WTC11 (cell line): ENCODE results near the gene PLPPR3. TPM values are rescaled to one million over a fixed set of nuclear protein-coding genes. Genes with fewer than 3 reads are reported as not detected.

Source experiments
- ATAC-seq: fragments of 200-7000 bp; cut with Tn5 transposase; 2 replicates; pipeline ENCODE4 v1.10.0; 2021; ENCODE audit warnings: mild to moderate bottlenecking, moderate library complexity
- CTCF ChIA-PET: fragments of 300-600 bp; sonication (Branson Sonifier 250); formaldehyde crosslinking; loops from one replicate; lab custom pipeline; 2021; ENCODE audit warnings: antibody characterized with exemption; lab: Charles Lee
- POLR2A ChIA-PET: fragments of 350-600 bp; sonication (Branson Sonifier 250); formaldehyde crosslinking; loops from one replicate; lab custom pipeline; 2021; ENCODE audit warnings: antibody characterized with exemption; lab: Charles Lee
- DNase-seq: peaks from one replicate; pipeline ENCODE4 v3.0.0; 2021; ENCODE audit warnings: low spot score
- H3K27ac Mint-ChIP-seq: 2 replicates; pipeline ENCODE4 v1.8.0; 2021; ENCODE audit warnings: mixed read lengths
- H3K27me3 Mint-ChIP-seq: 2 replicates; pipeline ENCODE4 v1.8.0; 2021; ENCODE audit warnings: low read depth, mild to moderate bottlenecking, moderate library complexity, mixed read lengths
- H3K36me3 Mint-ChIP-seq: 2 replicates; pipeline ENCODE4 v1.8.0; 2021; ENCODE audit warnings: mixed read lengths
- H3K4me1 Mint-ChIP-seq: 2 replicates; pipeline ENCODE4 v1.8.0; 2022; ENCODE audit warnings: mixed read lengths
- H3K4me3 Mint-ChIP-seq: 2 replicates; pipeline ENCODE4 v1.8.0; 2021; ENCODE audit warnings: mild to moderate bottlenecking, moderate library complexity, mixed read lengths
- H3K9me3 Mint-ChIP-seq: 2 replicates; pipeline ENCODE4 v1.8.0; 2021; ENCODE audit warnings: mixed read lengths
- KAT7 ChIP-seq: sonication (generic); formaldehyde crosslinking; IDR thresholded peaks from 2 replicates; pipeline ENCODE4 v1.8.1; 2023; ENCODE audit warnings: missing genetic modification reagents, mild to moderate bottlenecking, borderline replicate concordance
- MXD4 ChIP-seq: fragments of 250-450 bp; sonication (Bioruptor Pico); IDR thresholded peaks from 2 replicates; pipeline ENCODE4 v1.8.0; 2021; ENCODE audit warnings: mild to moderate bottlenecking, moderate library complexity, borderline replicate concordance
- NR3C1 ChIP-seq: sonication (generic); formaldehyde crosslinking; conservative IDR thresholded peaks from 2 replicates; pipeline ENCODE4 v1.8.1; 2023; ENCODE audit warnings: low read depth, mild to moderate bottlenecking, missing genetic modification reagents
- RORB ChIP-seq: fragments of 250-450 bp; sonication (Bioruptor Pico); IDR thresholded peaks from 2 replicates; pipeline ENCODE4 v1.9.0; 2021; ENCODE audit warnings: mild to moderate bottlenecking
- TEAD1 ChIP-seq: sonication (generic); formaldehyde crosslinking; IDR thresholded peaks from 2 replicates; pipeline ENCODE4 v1.8.0; 2022; ENCODE audit warnings: mild to moderate bottlenecking, missing genetic modification reagents
- USF2 ChIP-seq: sonication (generic); formaldehyde crosslinking; IDR thresholded peaks from 2 replicates; pipeline ENCODE4 v1.8.1; 2023; ENCODE audit warnings: mild to moderate bottlenecking, missing genetic modification reagents, moderate library complexity
- ZNF121 ChIP-seq: sonication (generic); formaldehyde crosslinking; IDR thresholded peaks from 2 replicates; pipeline ENCODE4 v1.8.0; 2023; ENCODE audit warnings: missing genetic modification reagents
- ZNF425 ChIP-seq: fragments of 250-450 bp; sonication (Bioruptor Pico); conservative IDR thresholded peaks from 2 replicates; pipeline ENCODE4 v1.9.0; 2021; ENCODE audit warnings: mild to moderate bottlenecking
- total RNA-seq: library from RNA; stranded (reverse); gene quantifications from 3 replicates; pipeline ENCODE4 v1.2.3, GENCODE V29; 2021
- TF ChIP-seq, protein P1 (sequence below): fragments of 200-600 bp; IDR thresholded peaks from 2 replicates; pipeline ENCODE4 v1.8.0; 2022; ENCODE audit warnings: antibody characterized with exemption
- TF ChIP-seq, protein P2 (sequence below): fragments of 250-450 bp; sonication (Bioruptor Pico); IDR thresholded peaks from 2 replicates; pipeline ENCODE4 v1.9.0; 2021; ENCODE audit warnings: mild to moderate bottlenecking, borderline replicate concordance
- TF ChIP-seq, protein P3 (sequence below): sonication (generic); formaldehyde crosslinking; IDR thresholded peaks from 2 replicates; pipeline ENCODE4 v1.8.0; 2022; ENCODE audit warnings: mild to moderate bottlenecking, missing genetic modification reagents

PLPPR3 gene
- total RNA-seq, 1 experiment from 2014 or later: 60.6 TPM

- TF ChIP-seq, protein P1, sequence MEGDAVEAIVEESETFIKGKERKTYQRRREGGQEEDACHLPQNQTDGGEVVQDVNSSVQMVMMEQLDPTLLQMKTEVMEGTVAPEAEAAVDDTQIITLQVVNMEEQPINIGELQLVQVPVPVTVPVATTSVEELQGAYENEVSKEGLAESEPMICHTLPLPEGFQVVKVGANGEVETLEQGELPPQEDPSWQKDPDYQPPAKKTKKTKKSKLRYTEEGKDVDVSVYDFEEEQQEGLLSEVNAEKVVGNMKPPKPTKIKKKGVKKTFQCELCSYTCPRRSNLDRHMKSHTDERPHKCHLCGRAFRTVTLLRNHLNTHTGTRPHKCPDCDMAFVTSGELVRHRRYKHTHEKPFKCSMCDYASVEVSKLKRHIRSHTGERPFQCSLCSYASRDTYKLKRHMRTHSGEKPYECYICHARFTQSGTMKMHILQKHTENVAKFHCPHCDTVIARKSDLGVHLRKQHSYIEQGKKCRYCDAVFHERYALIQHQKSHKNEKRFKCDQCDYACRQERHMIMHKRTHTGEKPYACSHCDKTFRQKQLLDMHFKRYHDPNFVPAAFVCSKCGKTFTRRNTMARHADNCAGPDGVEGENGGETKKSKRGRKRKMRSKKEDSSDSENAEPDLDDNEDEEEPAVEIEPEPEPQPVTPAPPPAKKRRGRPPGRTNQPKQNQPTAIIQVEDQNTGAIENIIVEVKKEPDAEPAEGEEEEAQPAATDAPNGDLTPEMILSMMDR: no peak
- TF ChIP-seq, all 79 proteins: peak for 0
These were observed 26.6 kb downstream of the PLPPR3 start (continued) for GRCh38 chr19:795073-795611.

DNA sequence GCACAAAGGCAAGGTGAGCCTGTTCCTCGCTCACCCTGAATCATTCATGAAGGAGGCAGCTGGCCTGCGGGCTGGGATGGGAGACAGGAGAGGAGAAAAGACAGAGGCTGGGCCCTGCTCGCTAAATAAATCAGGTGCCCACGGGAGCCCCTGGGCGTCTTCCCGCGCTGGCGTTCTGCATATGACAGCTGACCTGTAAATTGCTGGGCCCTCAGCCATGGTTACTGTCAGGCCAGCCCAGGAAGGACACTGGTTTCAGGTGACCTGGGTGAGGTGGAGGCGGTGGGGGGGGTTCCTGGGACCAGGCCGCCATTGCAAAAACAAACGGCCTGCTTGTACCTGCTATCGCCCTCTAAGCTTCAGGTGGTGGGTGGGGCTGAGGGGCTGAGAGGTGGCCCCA is 27.9 kb downstream of the PLPPR3 start:
- no peak for DNase-seq
- H3K27ac Mint-ChIP-seq: peak overlapping the region; percentile 85
- TF ChIP-seq RORB (no peak), TEAD1 (CRISPR knock-in tag) (no peak), KAT7 (no peak), ZNF425 (CRISPR knock-in tag) (no peak)
- TF ChIP-seq, all 79 proteins: peak for 0
- ChIA-PET POLR2A (interaction anchor here (0.5 to 1.8 kb wide), 2 partner anchors 9 to 63 kb away, joined by 3 to 5 read pairs; no protein-coding TSS in a partner anchor), CTCF (interaction anchor here (0.6 kb wide), 1 partner anchor 20 kb away, joined by 4 read pairs; no protein-coding TSS in a partner anchor)
- no peaks in the 10 kb centered on the region for H3K27me3 Mint-ChIP-seq
- no peaks in the 10 kb centered on the region for H3K9me3 Mint-ChIP-seq
- ATAC-seq: no peak
- no peak overlapping the region for H3K4me3 Mint-ChIP-seq
- peaks cover 33% of the 10 kb centered on the region for H3K4me1 Mint-ChIP-seq
- peaks cover 1% of the 10 kb centered on the region for H3K36me3 Mint-ChIP-seq

DNA sequence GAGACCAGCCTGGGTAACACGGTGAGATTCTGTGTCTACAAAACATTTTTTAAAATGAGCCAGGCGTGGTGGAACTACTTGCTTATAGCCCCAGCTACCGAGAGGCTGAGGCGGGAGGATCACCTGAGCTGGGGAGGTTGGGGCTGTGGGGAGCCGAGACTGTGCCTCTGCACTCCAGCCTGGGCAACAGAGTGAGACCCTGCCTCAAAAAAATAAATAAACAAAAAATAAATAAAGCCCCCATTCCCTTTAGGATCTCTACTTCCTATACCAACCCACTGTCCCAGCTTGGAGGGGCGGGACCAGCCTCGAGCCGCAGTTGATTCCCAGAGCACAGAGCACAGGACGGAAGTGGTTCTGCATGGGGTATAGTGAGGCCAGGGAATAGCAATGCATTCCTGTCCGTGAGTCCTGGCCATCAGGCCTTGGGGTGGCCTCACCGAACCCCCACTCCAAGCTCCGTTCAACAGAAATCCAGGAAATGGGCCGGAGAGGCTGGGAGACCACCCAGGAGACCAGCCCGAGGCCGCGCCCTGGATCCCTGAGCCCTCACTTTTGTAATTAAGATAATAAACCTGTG is 29.4 kb downstream of the PLPPR3 start:
- ChIA-PET POLR2A (interaction anchor here (1.8 kb wide), 1 partner anchor 10 kb away, joined by 5 read pairs; no protein-coding TSS in a partner anchor), CTCF (interaction anchor here (1.1 kb wide), 1 partner anchor 19 kb away, joined by 5 read pairs; no protein-coding TSS in a partner anchor)
- no peak overlapping the region for H3K4me3 Mint-ChIP-seq
- DNase-seq (no peak), ATAC-seq (no peak)
- peak overlapping the region; percentile 85; the same call in 1 of the 2 replicates for H3K27ac Mint-ChIP-seq
- peaks cover 38% of the 10 kb centered on the region for H3K4me1 Mint-ChIP-seq
- TF ChIP-seq NR3C1 (CRISPR knock-in tag): no peak
- peak; percentile 85 for TF ChIP-seq ZNF121 (CRISPR knock-in tag)
- TF ChIP-seq MXD4 (CRISPR knock-in tag): no peak
- TF ChIP-seq, protein P2, sequence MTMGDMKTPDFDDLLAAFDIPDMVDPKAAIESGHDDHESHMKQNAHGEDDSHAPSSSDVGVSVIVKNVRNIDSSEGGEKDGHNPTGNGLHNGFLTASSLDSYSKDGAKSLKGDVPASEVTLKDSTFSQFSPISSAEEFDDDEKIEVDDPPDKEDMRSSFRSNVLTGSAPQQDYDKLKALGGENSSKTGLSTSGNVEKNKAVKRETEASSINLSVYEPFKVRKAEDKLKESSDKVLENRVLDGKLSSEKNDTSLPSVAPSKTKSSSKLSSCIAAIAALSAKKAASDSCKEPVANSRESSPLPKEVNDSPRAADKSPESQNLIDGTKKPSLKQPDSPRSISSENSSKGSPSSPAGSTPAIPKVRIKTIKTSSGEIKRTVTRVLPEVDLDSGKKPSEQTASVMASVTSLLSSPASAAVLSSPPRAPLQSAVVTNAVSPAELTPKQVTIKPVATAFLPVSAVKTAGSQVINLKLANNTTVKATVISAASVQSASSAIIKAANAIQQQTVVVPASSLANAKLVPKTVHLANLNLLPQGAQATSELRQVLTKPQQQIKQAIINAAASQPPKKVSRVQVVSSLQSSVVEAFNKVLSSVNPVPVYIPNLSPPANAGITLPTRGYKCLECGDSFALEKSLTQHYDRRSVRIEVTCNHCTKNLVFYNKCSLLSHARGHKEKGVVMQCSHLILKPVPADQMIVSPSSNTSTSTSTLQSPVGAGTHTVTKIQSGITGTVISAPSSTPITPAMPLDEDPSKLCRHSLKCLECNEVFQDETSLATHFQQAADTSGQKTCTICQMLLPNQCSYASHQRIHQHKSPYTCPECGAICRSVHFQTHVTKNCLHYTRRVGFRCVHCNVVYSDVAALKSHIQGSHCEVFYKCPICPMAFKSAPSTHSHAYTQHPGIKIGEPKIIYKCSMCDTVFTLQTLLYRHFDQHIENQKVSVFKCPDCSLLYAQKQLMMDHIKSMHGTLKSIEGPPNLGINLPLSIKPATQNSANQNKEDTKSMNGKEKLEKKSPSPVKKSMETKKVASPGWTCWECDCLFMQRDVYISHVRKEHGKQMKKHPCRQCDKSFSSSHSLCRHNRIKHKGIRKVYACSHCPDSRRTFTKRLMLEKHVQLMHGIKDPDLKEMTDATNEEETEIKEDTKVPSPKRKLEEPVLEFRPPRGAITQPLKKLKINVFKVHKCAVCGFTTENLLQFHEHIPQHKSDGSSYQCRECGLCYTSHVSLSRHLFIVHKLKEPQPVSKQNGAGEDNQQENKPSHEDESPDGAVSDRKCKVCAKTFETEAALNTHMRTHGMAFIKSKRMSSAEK (CRISPR knock-in tag): no peak
- TF ChIP-seq, protein P3, sequence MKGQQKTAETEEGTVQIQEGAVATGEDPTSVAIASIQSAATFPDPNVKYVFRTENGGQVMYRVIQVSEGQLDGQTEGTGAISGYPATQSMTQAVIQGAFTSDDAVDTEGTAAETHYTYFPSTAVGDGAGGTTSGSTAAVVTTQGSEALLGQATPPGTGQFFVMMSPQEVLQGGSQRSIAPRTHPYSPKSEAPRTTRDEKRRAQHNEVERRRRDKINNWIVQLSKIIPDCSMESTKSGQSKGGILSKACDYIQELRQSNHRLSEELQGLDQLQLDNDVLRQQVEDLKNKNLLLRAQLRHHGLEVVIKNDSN (CRISPR knock-in tag): no peak
- no peak for TF ChIP-seq USF2 (CRISPR knock-in tag)
- no peaks in the 10 kb centered on the region for H3K36me3 Mint-ChIP-seq
- H3K27me3 Mint-ChIP-seq: no peaks in the 10 kb centered on the region
- no peaks in the 10 kb centered on the region for H3K9me3 Mint-ChIP-seq
